ENCODE measurements around the gene TULP4.
"Not testable (repeated sequence)": the region's sequence is repeated elsewhere in the genome, so short reads cannot be mapped to it uniquely, and the experiment has no call there.

Gene TULP4

DNA sequence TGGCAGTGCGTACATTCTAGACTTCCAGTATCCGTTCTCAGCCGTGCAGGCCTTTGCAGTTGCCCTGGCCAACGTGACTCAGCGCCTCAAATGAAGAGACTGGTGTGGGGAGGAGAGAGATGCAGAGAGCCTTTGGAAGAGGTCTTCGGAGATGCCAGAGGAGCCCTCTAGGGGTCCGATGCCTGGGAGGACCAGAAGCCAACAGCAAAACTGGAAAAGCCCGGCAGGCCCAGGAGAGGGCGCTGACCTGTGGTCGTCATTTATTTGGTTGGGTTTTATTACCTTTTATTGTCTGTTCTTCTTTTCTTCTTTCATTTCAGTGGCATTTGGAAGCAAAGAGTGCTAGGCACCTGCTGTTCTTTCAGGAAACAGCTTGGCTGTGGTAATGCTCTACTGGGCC, 194.3 kb downstream of the TULP4 start:
- Mint-ChIP-seq H3K36me3 (ENCODE audit: low read depth) (peaks cover 55% of the 10 kb centered on the region), H3K27me3 (no peaks in the 10 kb centered on the region), H3K4me1 (ENCODE audit: low read depth) (peaks cover 8% of the 10 kb centered on the region), H3K27ac (no peak overlapping the region), H3K9me3 (no peaks in the 10 kb centered on the region), H3K4me3 (no peak overlapping the region)
- intact Hi-C loops (cut with micrococcal nuclease) = no loop called here

DNA sequence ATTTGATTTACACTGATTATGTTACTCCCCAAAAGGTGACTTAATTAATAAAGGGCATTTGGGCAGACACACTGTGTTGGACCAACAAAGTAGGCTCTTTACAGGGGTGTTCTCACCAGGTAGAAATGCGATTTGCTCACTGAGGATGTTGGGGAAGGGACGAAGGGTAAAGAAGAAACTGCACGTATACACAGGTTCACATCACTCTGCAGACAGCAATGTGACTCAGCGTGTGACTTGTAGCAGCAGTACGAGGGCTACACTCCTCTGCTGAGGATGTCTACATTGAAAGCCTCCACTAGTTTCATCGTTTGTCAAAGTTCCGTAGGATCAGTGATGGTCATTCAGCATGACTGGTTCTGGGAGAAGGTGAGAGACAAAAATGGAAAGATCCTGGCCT, 194.9 kb downstream of the TULP4 start:
- intact Hi-C loops (cut with micrococcal nuclease) = no loop called here
- Mint-ChIP-seq H3K9me3 (no peaks in the 10 kb centered on the region), H3K36me3 (ENCODE audit: low read depth) (peaks cover 49% of the 10 kb centered on the region)

DNA sequence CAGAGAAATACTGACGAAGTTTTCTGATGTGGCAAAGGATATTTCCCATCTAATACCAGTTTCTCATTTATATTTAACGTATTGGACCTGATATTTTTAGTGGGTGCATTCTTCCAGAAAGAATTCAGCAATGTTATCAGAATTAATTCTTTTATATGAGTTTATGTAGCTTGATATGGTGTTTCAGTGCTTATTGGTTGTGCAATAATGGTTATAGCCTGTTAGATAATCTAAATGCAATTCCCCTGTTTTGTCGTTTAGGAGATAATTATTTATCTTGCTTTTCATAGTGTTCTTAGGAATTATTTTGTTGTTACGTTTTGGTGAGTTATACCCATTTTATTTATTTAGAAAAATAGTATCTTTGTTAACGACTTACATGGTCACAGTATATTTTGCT, 196.2 kb downstream of the TULP4 start:
- Mint-ChIP-seq H3K4me3 (no peak overlapping the region), H3K27ac (no peak overlapping the region), H3K4me1 (ENCODE audit: low read depth) (peaks cover 8% of the 10 kb centered on the region), H3K9me3 (no peaks in the 10 kb centered on the region), H3K36me3 (ENCODE audit: low read depth) (peaks cover 37% of the 10 kb centered on the region), H3K27me3 (no peaks in the 10 kb centered on the region)
- intact Hi-C loops (cut with micrococcal nuclease) = no loop called here

More for the DNA sequence above, 194.9 kb downstream of the TULP4 start:
- peaks cover 8% of the 10 kb centered on the region for H3K4me1 Mint-ChIP-seq (ENCODE audit: low read depth)
- no peaks in the 10 kb centered on the region for H3K27me3 Mint-ChIP-seq
- no peak overlapping the region for H3K4me3 Mint-ChIP-seq
- no peak overlapping the region for H3K27ac Mint-ChIP-seq

DNA sequence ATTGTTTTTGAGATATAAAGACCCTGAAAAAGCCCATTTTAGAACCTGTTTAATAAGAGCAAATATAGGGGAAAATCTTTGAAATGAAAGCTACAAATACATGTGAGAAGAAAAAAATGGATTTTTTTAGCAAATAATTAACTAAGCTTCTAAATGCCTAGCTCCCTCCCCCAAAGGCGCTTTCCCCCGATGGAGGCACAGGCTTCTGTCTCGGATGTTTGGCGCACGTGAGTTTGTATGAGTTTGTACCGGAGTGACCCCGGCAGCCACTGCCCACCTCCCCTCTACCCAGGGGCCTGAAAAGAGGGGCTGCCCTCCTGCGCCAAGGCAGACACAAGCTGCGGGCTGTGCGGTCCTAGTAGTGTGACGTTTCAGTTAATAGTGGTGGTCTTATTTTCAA, 197.2 kb downstream of the TULP4 start:
- no peak overlapping the region for H3K27ac Mint-ChIP-seq
- no peaks in the 10 kb centered on the region for H3K27me3 Mint-ChIP-seq
- peaks cover 31% of the 10 kb centered on the region for H3K36me3 Mint-ChIP-seq (ENCODE audit: low read depth)
- intact Hi-C loops (cut with micrococcal nuclease) = no loop called here
- H3K9me3 Mint-ChIP-seq = no peaks in the 10 kb centered on the region
- peaks cover 8% of the 10 kb centered on the region for H3K4me1 Mint-ChIP-seq (ENCODE audit: low read depth)
- H3K4me3 Mint-ChIP-seq = no peak overlapping the region

DNA sequence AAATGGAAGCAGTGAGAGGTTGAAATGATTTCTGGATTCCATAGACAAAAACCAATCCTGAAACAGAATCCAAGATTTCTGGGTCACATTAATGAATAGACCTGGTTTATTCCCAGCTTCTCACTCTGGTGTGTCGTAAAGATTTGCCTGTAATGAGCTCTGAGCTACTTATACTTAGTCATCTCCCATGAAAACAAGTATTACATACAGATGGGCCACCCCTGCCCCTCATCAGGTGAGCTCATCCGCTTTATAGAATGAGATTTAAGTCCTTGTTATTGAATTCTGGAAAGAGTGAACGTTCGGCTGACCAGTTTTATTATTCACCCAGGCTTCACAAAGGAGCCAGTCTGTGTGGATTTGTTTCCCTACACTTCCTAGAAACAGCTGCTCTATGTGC, 200.5 kb downstream of the TULP4 start:
- Mint-ChIP-seq H3K27me3 (peaks cover 30% of the 10 kb centered on the region), H3K4me3 (no peak overlapping the region), H3K27ac (no peak overlapping the region), H3K9me3 (no peaks in the 10 kb centered on the region), H3K36me3 (ENCODE audit: low read depth) (peaks cover 5% of the 10 kb centered on the region), H3K4me1 (ENCODE audit: low read depth) (no peaks in the 10 kb centered on the region)
- intact Hi-C loops (cut with micrococcal nuclease) = no loop called here

DNA sequence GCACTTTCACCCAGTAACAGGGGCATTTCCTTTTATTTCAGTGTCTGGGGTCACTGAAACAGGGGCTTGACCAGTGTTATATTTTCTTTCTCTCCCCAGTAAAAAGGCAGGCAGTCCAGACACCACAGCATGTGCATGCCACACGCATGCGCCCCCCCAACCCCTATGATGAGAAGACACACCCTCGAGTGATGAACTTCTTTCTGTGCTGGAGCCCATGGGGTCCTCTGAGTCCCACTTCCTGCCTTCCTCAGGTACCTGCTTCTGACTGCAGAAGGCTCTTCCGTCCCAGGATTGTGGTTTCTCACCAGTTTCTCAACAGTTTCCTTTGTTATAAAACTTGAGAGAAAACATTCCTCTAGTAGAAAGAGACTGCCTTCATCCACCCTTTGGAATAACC, 201.9 kb downstream of the TULP4 start:
- no peaks in the 10 kb centered on the region for H3K36me3 Mint-ChIP-seq (ENCODE audit: low read depth)
- H3K4me3 Mint-ChIP-seq = no peak overlapping the region
- no peak overlapping the region for H3K27ac Mint-ChIP-seq
- intact Hi-C loops (cut with micrococcal nuclease) = no loop called here
- no peaks in the 10 kb centered on the region for H3K9me3 Mint-ChIP-seq
- peaks cover 37% of the 10 kb centered on the region for H3K27me3 Mint-ChIP-seq
- peaks cover 6% of the 10 kb centered on the region for H3K4me1 Mint-ChIP-seq (ENCODE audit: low read depth)

DNA sequence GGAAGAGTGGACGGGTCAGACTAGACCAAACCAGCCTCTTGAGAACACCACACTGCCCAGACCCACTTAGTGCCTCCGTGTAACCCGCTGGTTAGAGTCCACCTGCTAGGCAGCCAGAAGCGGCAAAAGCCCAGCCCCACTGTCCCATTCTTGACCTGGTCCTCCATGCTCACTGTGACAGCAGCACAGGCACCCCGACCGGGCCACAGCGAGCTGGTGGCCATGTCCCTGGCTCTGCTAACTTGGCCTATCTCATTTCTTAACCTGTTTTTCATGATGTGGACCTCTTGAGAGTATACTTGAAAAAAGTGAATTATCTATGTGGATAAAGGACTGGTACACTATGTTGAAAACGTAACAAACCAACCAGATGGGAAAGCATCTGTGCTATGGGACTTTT, 202.7 kb downstream of the TULP4 start:
- intact Hi-C loops (cut with micrococcal nuclease) = no loop called here
- Mint-ChIP-seq H3K4me3 (no peak overlapping the region), H3K27ac (no peak overlapping the region), H3K9me3 (no peaks in the 10 kb centered on the region), H3K4me1 (ENCODE audit: low read depth) (peaks cover 11% of the 10 kb centered on the region), H3K36me3 (ENCODE audit: low read depth) (no peaks in the 10 kb centered on the region), H3K27me3 (peaks cover 45% of the 10 kb centered on the region)

DNA sequence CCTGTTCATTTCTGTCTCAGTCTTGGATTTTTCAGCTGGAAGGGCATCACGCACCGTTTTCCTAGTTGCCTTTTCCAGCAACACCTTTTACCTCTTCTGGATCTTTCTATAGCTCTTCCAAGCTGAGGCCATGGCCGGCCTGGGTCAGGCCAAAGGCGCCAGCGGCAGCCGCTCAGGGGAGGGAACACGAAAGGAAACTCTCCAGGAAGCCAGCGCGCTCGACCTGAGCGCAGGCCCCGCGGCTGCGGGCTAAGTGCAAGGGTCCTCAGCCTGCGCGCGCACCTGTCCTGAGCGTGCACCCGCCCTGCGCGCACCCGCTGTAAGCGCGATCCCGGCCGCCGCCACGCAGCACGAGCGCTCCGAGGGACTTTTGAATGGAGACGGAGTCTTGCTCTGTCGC, 203.8 kb downstream of the TULP4 start:
- Mint-ChIP-seq H3K27ac (no peak overlapping the region), H3K4me1 (ENCODE audit: low read depth) (peaks cover 11% of the 10 kb centered on the region), H3K27me3 (peaks cover 46% of the 10 kb centered on the region), H3K9me3 (no peaks in the 10 kb centered on the region), H3K4me3 (no peak overlapping the region), H3K36me3 (ENCODE audit: low read depth) (no peaks in the 10 kb centered on the region)
- intact Hi-C loops (cut with micrococcal nuclease) = no loop called here

DNA sequence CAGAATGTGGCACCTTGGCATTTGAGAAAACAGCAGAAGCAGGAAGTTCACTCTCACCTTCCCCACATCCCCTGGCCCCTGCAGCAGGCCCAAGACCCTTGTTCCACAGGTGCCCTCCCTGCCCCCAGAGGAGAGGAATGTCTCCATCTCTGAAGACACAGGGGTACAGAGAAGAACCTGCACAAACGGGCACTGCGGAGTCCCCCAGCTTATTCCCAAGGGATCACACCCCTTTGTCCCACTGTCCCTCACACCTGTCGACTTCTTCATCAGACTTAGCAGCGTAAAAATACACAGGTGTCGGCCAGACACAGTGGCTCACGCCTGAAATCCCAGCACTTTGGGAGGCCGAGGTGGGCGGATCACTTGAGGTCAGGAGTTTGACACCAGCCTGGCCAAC, 204.8 kb downstream of the TULP4 start:
- no peak overlapping the region for H3K27ac Mint-ChIP-seq
- peaks cover 46% of the 10 kb centered on the region for H3K27me3 Mint-ChIP-seq
- no peaks in the 10 kb centered on the region for H3K9me3 Mint-ChIP-seq
- no peak overlapping the region for H3K4me3 Mint-ChIP-seq
- no peaks in the 10 kb centered on the region for H3K36me3 Mint-ChIP-seq (ENCODE audit: low read depth)
- H3K4me1 Mint-ChIP-seq (ENCODE audit: low read depth) = peaks cover 11% of the 10 kb centered on the region
- intact Hi-C loops (cut with micrococcal nuclease) = no loop called here

DNA sequence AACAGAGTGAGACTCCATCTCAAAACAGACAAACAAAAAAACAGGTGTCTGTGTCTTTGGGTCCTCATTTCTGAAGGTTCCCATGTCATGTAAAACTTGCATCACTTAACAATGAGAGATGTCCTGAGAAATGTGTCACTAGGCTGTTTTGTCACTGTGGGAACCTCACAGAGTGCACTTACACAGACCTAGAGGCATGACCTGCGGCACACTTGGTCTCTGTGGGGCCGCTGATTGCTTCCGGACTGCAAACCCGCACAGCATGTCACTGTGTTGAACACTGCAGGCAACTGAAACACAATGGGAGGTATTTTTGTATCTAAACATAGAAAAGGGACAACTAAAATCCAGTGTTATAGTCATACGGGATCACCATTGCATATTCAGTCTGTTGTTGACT, 205.3 kb downstream of the TULP4 start:
- Mint-ChIP-seq H3K36me3 (ENCODE audit: low read depth) (no peaks in the 10 kb centered on the region), H3K27ac (no peak overlapping the region), H3K4me1 (ENCODE audit: low read depth) (peaks cover 11% of the 10 kb centered on the region), H3K4me3 (no peak overlapping the region), H3K27me3 (peaks cover 46% of the 10 kb centered on the region), H3K9me3 (no peaks in the 10 kb centered on the region)
- intact Hi-C loops (cut with micrococcal nuclease) = no loop called here

DNA sequence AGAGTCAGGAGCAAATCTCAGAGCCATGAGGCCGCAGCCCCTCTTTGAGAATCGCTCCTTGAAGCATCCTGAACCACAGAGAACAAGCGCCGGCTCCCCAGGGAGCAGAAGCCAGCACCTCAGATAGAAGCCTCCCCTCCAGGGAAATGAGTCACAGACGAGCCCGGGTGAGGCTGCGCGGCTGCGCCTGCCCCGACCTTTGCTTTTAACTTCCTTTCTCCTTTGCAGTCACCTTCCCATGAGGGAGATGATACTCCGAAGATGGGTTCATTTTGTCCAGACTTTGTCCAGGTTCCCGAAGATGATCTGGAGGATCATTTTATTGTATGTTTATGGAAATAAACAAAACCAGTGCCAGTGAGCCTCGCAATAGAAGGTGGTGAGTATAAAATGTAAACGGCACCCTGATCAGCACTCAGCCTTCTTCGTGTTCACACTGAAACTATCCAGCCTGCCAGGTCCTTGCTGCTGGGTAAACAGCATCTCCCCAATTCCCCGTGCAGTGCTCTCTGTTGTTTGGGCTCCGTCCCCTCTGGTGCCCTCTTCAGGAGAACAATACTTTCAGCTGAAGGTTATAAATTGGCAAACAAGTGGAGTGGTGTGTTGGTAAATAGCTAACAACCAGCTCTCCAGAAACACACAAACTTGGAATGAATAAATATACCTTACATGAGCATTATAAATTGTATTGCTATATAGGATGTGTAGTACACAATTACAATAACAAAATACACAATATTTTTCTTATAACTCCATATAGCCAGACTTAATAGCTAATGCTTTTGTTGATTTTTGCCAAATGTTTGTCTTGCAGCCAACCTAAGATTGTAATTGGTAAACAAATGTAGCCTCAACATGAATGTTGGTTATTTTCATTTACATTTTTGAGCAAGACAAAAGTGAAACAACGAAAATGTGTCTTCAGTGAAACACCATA, 206.2 kb downstream of the TULP4 start:
- Mint-ChIP-seq H3K27me3 (peaks cover 46% of the 10 kb centered on the region), H3K36me3 (ENCODE audit: low read depth) (no peaks in the 10 kb centered on the region)

DNA sequence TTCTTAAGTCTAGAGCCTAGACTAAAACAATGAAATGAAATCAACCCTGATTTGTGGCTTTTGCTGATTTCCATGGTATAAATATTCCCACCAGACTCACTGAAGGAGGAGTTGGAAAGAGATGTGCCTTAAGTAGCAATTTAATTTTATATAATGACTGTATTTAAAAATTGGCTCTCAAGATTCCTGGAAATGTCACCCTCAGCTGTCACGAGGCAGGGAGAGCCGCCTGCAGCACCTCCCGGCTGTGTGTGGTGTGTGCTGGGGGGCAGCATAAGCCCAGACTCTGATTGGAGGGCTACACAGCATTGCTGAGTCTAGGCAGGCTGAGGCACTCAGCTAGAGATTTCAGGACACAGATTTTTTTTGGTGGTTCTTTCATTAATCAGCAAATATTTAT, 207.0 kb downstream of the TULP4 start:
- Mint-ChIP-seq H3K4me3 (no peak overlapping the region), H3K27me3 (peaks cover 50% of the 10 kb centered on the region), H3K27ac (no peak overlapping the region), H3K9me3 (no peaks in the 10 kb centered on the region), H3K4me1 (ENCODE audit: low read depth) (peaks cover 11% of the 10 kb centered on the region), H3K36me3 (ENCODE audit: low read depth) (no peaks in the 10 kb centered on the region)
- intact Hi-C loops (cut with micrococcal nuclease) = no loop called here

More for the DNA sequence above, 206.2 kb downstream of the TULP4 start:
- H3K4me1 Mint-ChIP-seq (ENCODE audit: low read depth) = peaks cover 11% of the 10 kb centered on the region
- no peaks in the 10 kb centered on the region for H3K9me3 Mint-ChIP-seq
- H3K4me3 Mint-ChIP-seq = peak overlapping the region; percentile 51
- intact Hi-C loops (cut with micrococcal nuclease) = loop anchor here (1.0 kb wide), 1 partner anchor 297 kb away; no protein-coding TSS in a partner anchor
- no peak overlapping the region for H3K27ac Mint-ChIP-seq

DNA sequence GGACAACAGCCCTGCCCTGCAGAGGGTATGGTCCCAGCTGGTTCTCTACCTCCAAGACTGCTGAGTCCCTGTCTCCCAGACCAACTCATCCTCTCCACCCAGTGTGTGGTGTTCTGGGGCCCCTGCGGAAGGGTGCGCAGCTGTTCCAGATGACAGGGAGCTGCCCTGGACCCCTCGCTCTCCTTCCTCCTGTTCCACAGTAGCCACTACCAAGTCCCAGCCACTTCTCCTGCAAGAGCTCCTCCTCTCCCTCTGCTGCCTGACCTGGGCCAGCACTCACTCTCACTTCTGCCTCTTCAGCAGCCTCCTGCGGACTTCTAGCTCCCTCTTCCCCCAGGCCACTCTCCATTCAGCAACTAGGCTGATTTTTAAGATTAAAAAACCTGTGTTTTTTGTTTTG, 207.5 kb downstream of the TULP4 start:
- Mint-ChIP-seq H3K27me3 (peaks cover 50% of the 10 kb centered on the region), H3K4me1 (ENCODE audit: low read depth) (peaks cover 11% of the 10 kb centered on the region), H3K4me3 (no peak overlapping the region), H3K27ac (no peak overlapping the region), H3K9me3 (no peaks in the 10 kb centered on the region), H3K36me3 (ENCODE audit: low read depth) (no peaks in the 10 kb centered on the region)
- intact Hi-C loops (cut with micrococcal nuclease) = no loop called here

DNA sequence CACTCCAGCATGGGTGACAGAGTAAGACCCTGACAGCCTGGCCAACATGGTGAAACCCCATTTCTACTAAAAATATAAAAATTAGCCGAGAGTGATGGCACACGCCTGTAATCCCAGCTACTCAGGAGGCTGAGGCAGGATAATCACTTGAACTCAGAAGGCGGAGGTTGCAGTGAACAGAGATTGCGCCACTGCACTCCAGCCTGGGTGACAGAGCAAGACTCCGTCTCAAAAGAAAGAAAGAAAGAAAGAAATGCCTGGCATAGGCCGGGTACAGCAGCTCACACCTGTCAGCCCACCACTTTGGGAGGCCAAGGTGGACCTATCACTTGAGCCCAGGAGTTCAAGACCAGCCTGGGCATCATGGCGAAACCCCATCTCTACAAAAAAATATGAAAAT, 208.7 kb downstream of the TULP4 start:
- H3K36me3 Mint-ChIP-seq (ENCODE audit: low read depth); H3K9me3 Mint-ChIP-seq; intact Hi-C loops (cut with micrococcal nuclease); H3K4me3 Mint-ChIP-seq; H3K27ac Mint-ChIP-seq: not testable (repeated sequence)
- H3K4me1 Mint-ChIP-seq (ENCODE audit: low read depth) = peaks cover 11% of the 10 kb centered on the region
- peaks cover 46% of the 10 kb centered on the region for H3K27me3 Mint-ChIP-seq

DNA sequence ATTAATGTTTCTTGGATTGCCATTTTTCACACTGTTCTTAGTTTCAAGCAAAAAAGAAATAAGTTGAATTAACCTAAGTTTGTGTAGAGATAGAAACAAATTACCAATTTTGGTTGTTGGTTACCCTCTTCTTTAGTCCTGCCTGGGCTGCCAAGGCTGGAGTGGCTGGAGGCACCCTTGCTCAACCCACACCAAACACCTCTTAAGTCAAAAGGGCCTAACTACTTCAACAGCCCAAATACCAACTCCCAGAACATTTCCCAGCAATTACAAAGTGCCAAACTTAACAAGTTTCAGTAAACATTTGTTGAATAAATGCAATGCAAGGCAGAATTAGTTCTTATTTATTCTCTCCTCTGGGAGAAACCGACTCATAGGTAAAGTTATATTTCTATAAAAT, 209.5 kb downstream of the TULP4 start:
- H3K27me3 Mint-ChIP-seq = peaks cover 46% of the 10 kb centered on the region
- no peaks in the 10 kb centered on the region for H3K36me3 Mint-ChIP-seq (ENCODE audit: low read depth)
- H3K4me3 Mint-ChIP-seq = no peak overlapping the region
- H3K4me1 Mint-ChIP-seq (ENCODE audit: low read depth) = peaks cover 11% of the 10 kb centered on the region
- H3K27ac Mint-ChIP-seq = no peak overlapping the region
- intact Hi-C loops (cut with micrococcal nuclease) = no loop called here
- H3K9me3 Mint-ChIP-seq = no peaks in the 10 kb centered on the region

Data from dendritic cell treated with granulocyte-macrophage colony-stimulating factor and Interleukin-4, amounts not matched to agents 40 ng/mL and 50 ng/mL, for 4 days (primary cell).